Measurements from ENCODE around the gene RELL2.

RELL2 gene

GRCh38 chr5:141680178-141680577 lies 43.4 kb downstream of the RELL2 start:
- no peak for DNase-seq (ENCODE audit: low read depth)

- DNase-seq (ENCODE audit: low read depth): no peak
These were observed 44.0 kb downstream of the RELL2 start for GRCh38 chr5:141680751-141681201.

GRCh38 chr5:141681295-141681694 lies 44.5 kb downstream of the RELL2 start:
- DNase-seq (ENCODE audit: low read depth): no peak

GRCh38 chr5:141681695-141682641 lies 45.2 kb downstream of the RELL2 start, which contains the start of gene ARAP3:
ARAP3 (minus strand) TSS chr5:141682230; CDS start chr5:141680486, 1,744 bp downstream.
- DNase-seq (ENCODE audit: low read depth): peak; percentile 41

GRCh38 chr5:141683596-141684141 lies 46.9 kb downstream of the RELL2 start:
- no peak for DNase-seq (ENCODE audit: low read depth)

- no peak for DNase-seq (ENCODE audit: low read depth)
These were observed 48.8 kb downstream of the RELL2 start for GRCh38 chr5:141685591-141685990.

GRCh38 chr5:141686648-141687416 lies 50.0 kb downstream of the RELL2 start:
- no peak for DNase-seq (ENCODE audit: low read depth)

Data from activated T-cell treated with anti-CD3 and anti-CD28 coated beads for 48 hours (primary cell).